KMS-11 (cell line): Measurements from ENCODE around the gene ASIC2.

Source experiments
- H2AFZ ChIP-seq: fragments of 200-600 bp; sonication (generic); 2 replicates; pipeline ENCODE4 v1.6.1; 2016; ENCODE audit warnings: antibody characterized with exemption, mixed run types, low read depth
- H3K27ac ChIP-seq: fragments of 200-600 bp; sonication (generic); 2 replicates; pipeline ENCODE4 v1.6.1; 2016; ENCODE audit warnings: mild to moderate bottlenecking, mixed run types
- H3K27me3 ChIP-seq: fragments of 200-600 bp; sonication (generic); 2 replicates; pipeline ENCODE4 v1.6.1; 2017; ENCODE audit warnings: mild to moderate bottlenecking, low read depth, mixed run types, moderate library complexity; ENCODE audit not compliant: insufficient read depth
- H3K36me3 ChIP-seq: fragments of 200-600 bp; sonication (generic); 2 replicates; pipeline ENCODE4 v1.6.1; 2017; ENCODE audit warnings: mild to moderate bottlenecking, mixed run types; ENCODE audit not compliant: insufficient read depth
- H3K4me1 ChIP-seq: fragments of 200-600 bp; sonication (generic); 2 replicates; pipeline ENCODE4 v1.6.1; 2016; ENCODE audit warnings: mild to moderate bottlenecking, low read depth, mixed run types; ENCODE audit not compliant: poor library complexity, severe bottlenecking
- H3K4me2 ChIP-seq: fragments of 200-600 bp; sonication (generic); 2 replicates; pipeline ENCODE4 v1.7.0; 2016; ENCODE audit warnings: mild to moderate bottlenecking, mixed run types
- H3K4me3 ChIP-seq: fragments of 200-600 bp; sonication (generic); IDR thresholded peaks from 2 replicates; pipeline ENCODE4 v1.6.1; 2017; ENCODE audit warnings: low read depth, low read length, mixed read lengths; ENCODE audit not compliant: insufficient read depth
- H3K79me2 ChIP-seq: fragments of 200-600 bp; sonication (generic); 2 replicates; pipeline ENCODE4 v1.6.1; 2016; ENCODE audit warnings: low read depth, mixed run types; ENCODE audit not compliant: insufficient read depth
- H3K9ac ChIP-seq: fragments of 200-600 bp; sonication (generic); 2 replicates; pipeline ENCODE4 v1.6.1; 2016; ENCODE audit warnings: mild to moderate bottlenecking, mixed run types
- H4K20me1 ChIP-seq: fragments of 200-600 bp; sonication (generic); 2 replicates; pipeline ENCODE4 v1.6.1; 2016; ENCODE audit warnings: mild to moderate bottlenecking, mixed run types; ENCODE audit not compliant: insufficient read depth
- TF ChIP-seq, protein P1 (sequence below): fragments of 200-600 bp; sonication (generic); conservative IDR thresholded peaks from 2 replicates; pipeline ENCODE4 v1.6.1; 2017; ENCODE audit warnings: low read depth, mild to moderate bottlenecking, antibody characterized with exemption, low read length, moderate library complexity, mixed read lengths

ASIC2 gene

DNA sequence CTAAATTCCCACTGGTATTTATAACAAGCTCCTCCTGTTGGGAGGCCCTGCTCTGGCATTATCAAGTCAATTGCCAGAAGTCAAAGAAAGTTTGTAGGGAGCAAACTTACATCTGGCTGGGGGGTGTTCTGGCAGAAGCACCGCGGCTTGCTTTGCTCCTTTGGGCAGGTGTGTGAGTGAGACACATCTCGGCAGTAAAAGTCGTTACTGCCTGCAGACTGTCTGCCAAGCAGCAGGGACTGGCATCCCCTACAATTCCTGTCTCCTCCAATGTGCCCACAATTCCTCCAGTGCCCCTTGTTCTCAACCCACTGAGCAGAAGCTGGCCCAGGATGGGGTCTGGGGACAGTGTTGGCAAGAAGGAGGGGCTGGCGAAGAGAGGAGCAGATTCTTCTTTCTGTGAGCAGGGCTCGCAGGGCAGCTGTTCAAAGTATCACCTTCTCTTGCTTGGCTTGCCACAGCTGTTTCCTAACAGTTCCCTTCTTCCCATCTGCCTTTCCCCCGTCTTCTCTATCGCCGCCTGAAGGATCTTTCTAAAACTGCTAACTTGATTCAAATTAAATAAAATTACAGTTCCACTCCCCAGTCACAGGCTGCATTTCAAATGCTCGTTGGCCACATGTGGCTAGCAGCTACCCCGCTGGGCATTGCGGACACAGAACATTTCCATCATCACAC, 271.2 kb downstream of the ASIC2 start:
- Histone ChIP-seq H3K27ac (no peak overlapping the region), H2AFZ (no peak overlapping the region), H3K27me3 (no peaks in the 10 kb centered on the region), H3K4me1 (no peaks in the 10 kb centered on the region), H3K9ac (no peak overlapping the region), H3K4me2 (no peak overlapping the region), H3K79me2 (no peaks in the 10 kb centered on the region), H3K4me3 (no peak overlapping the region), H4K20me1 (no peaks in the 10 kb centered on the region), H3K36me3 (no peaks in the 10 kb centered on the region)
- TF ChIP-seq, protein P1, sequence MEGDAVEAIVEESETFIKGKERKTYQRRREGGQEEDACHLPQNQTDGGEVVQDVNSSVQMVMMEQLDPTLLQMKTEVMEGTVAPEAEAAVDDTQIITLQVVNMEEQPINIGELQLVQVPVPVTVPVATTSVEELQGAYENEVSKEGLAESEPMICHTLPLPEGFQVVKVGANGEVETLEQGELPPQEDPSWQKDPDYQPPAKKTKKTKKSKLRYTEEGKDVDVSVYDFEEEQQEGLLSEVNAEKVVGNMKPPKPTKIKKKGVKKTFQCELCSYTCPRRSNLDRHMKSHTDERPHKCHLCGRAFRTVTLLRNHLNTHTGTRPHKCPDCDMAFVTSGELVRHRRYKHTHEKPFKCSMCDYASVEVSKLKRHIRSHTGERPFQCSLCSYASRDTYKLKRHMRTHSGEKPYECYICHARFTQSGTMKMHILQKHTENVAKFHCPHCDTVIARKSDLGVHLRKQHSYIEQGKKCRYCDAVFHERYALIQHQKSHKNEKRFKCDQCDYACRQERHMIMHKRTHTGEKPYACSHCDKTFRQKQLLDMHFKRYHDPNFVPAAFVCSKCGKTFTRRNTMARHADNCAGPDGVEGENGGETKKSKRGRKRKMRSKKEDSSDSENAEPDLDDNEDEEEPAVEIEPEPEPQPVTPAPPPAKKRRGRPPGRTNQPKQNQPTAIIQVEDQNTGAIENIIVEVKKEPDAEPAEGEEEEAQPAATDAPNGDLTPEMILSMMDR: no peak

DNA sequence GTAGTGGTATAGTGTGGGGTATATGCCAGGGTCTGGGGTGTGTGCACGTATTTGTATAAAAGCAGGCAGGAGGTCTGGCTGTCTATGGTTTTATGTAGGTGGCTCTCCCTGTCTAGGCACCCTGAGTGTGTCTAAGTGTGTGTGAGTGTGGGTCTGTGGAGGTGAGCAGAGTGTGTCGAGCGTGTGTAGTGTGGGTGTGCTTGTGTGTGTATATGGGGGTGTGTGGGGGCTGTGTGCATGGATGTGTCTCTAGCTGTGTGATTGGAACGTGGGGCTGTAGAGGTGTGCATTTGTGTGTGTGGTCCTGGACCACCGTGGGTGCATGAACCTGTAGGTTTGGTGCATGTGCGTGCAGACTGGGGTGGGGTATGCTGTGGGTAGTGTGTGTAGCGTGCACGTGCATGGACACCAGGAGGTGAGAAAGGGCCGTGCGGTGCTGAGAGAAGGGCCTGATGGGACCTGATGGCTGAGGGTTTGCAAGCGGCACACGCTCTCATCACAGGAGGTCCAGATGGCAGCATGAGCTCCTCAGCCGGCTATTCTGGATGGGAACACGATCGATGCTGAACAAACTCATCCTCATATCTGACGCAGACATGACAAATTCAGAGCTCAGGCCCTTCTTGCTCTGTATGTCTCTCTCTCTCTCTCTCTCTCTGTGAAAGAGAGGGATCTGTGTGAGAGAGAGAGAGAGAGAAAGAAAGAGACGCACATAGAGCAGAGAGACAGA, 273.8 kb downstream of the ASIC2 start:
- TF ChIP-seq, protein P1: no peak
- Histone ChIP-seq H2AFZ (no peak overlapping the region), H3K9ac (no peak overlapping the region), H3K79me2 (no peaks in the 10 kb centered on the region), H3K27ac (no peak overlapping the region), H3K4me1 (no peaks in the 10 kb centered on the region), H3K4me3 (no peak overlapping the region), H3K27me3 (no peaks in the 10 kb centered on the region), H3K36me3 (no peaks in the 10 kb centered on the region), H3K4me2 (no peak overlapping the region), H4K20me1 (no peaks in the 10 kb centered on the region)

DNA sequence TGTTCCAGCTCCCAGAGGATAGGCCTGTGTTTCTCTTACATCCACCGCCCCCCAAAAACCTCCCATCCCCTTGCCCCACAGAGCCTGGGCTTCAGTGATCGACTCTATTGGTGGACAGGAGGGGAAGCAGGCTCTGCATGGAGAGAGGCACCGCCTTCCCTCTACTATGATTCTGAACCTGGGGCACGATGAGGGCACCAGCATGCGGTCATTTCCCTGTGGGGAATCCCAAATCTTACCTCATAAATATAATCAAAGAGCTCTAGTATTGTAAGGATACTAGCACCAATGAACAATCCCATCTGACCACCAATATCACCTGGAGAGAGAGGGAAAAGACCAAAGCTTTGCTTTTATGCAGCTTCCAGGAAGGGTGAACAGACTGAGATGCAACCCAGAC, 275.7 kb downstream of the ASIC2 start:
- H4K20me1 ChIP-seq: no peaks in the 10 kb centered on the region
- no peak overlapping the region for H2AFZ ChIP-seq
- no peak overlapping the region for H3K9ac ChIP-seq
- H3K4me3 ChIP-seq: no peak overlapping the region
- H3K4me1 ChIP-seq: no peaks in the 10 kb centered on the region
- H3K4me2 ChIP-seq: no peak overlapping the region
- no peak overlapping the region for H3K27ac ChIP-seq
- H3K36me3 ChIP-seq: no peaks in the 10 kb centered on the region
- TF ChIP-seq, protein P1: no peak
- H3K79me2 ChIP-seq: no peaks in the 10 kb centered on the region
- no peaks in the 10 kb centered on the region for H3K27me3 ChIP-seq

DNA sequence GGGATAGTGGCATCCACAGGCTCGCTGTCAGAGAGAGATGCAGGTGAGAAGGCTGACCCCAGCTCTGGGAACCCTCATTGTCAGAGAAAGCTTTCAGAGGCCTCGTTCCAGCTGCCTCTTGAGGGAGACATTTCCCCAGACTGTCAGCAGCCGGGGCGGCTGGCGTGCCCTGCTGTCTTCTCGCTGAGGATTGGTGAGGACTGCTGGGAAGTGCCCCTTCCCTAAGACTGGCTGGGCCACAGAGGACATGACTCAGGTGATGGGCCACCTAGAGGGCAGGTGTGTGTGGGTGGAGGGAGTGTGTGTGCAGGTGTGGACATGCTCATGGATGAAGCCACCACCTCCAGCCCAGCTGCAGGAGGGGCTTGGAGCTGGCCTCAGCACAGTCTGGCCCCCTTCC, 276.2 kb downstream of the ASIC2 start:
- Histone ChIP-seq H3K27ac (no peak overlapping the region), H3K36me3 (no peaks in the 10 kb centered on the region), H2AFZ (no peak overlapping the region), H3K27me3 (no peaks in the 10 kb centered on the region), H3K4me1 (no peaks in the 10 kb centered on the region), H4K20me1 (no peaks in the 10 kb centered on the region), H3K79me2 (no peaks in the 10 kb centered on the region), H3K4me2 (no peak overlapping the region), H3K9ac (no peak overlapping the region), H3K4me3 (no peak overlapping the region)
- TF ChIP-seq, protein P1: no peak
